ENCODE measurements around the gene GPC5. TPM values are rescaled to one million over a fixed set of nuclear protein-coding genes. Genes with fewer than 3 reads are reported as not detected.

The GPC5 gene
- polyA plus RNA-seq, 1 experiment = not detected

- Histone ChIP-seq H3K27me3 (ENCODE audit: control insufficient read depth, insufficient read depth, low read length) (no peaks in the 10 kb centered on the region), H3K36me3 (ENCODE audit: control insufficient read depth, insufficient read depth, low read length) (no peaks in the 10 kb centered on the region), H3K4me3 (ENCODE audit: low read depth, low read length) (no peak overlapping the region)
- TF ChIP-seq CTCF (IDR thresholded peaks at IDR 0.05; ENCODE audit: insufficient read depth, low read depth, low read length) = no peak
- DNase-seq (ENCODE audit: low read depth) = no peak
- ChIA-PET CTCF (no interaction called here), POLR2A (no interaction called here)
These were observed 915.0 kb downstream of the GPC5 start for GRCh38 chr13:92313382-92313781.

GRCh38 chr13:92315265-92315664 lies 916.8 kb downstream of the GPC5 start:
- Histone ChIP-seq H3K4me3 (ENCODE audit: low read depth, low read length) (no peak overlapping the region), H3K27me3 (ENCODE audit: control insufficient read depth, insufficient read depth, low read length) (no peaks in the 10 kb centered on the region), H3K36me3 (ENCODE audit: control insufficient read depth, insufficient read depth, low read length) (no peaks in the 10 kb centered on the region)
- ChIA-PET POLR2A (no interaction called here), CTCF (no interaction called here)
- no peak for TF ChIP-seq CTCF (IDR thresholded peaks at IDR 0.05; ENCODE audit: insufficient read depth, low read depth, low read length)
- DNase-seq (ENCODE audit: low read depth) = no peak

GRCh38 chr13:92316030-92316429 lies 917.6 kb downstream of the GPC5 start:
- no peak for DNase-seq (ENCODE audit: low read depth)
- no peaks in the 10 kb centered on the region for H3K36me3 ChIP-seq (ENCODE audit: control insufficient read depth, insufficient read depth, low read length)
- ChIA-PET CTCF (interaction anchor here (1.0 kb wide), 1 partner anchor 18 kb away, joined by 3 read pairs; no protein-coding TSS in a partner anchor), POLR2A (no interaction called here)
- no peaks in the 10 kb centered on the region for H3K27me3 ChIP-seq (ENCODE audit: control insufficient read depth, insufficient read depth, low read length)
- no peak for TF ChIP-seq CTCF (IDR thresholded peaks at IDR 0.05; ENCODE audit: insufficient read depth, low read depth, low read length)
- no peak overlapping the region for H3K4me3 ChIP-seq (ENCODE audit: low read depth, low read length)

- no peak for TF ChIP-seq CTCF (IDR thresholded peaks at IDR 0.05; ENCODE audit: insufficient read depth, low read depth, low read length)
- Histone ChIP-seq H3K4me3 (ENCODE audit: low read depth, low read length) (no peak overlapping the region), H3K36me3 (ENCODE audit: control insufficient read depth, insufficient read depth, low read length) (no peaks in the 10 kb centered on the region), H3K27me3 (ENCODE audit: control insufficient read depth, insufficient read depth, low read length) (no peaks in the 10 kb centered on the region)
- ChIA-PET CTCF (no interaction called here), POLR2A (no interaction called here)
- no peak for DNase-seq (ENCODE audit: low read depth)
These were observed 918.6 kb downstream of the GPC5 start for GRCh38 chr13:92317066-92317465.

- ChIA-PET CTCF (no interaction called here), POLR2A (no interaction called here)
- DNase-seq (ENCODE audit: low read depth) = no peak
- Histone ChIP-seq H3K36me3 (ENCODE audit: control insufficient read depth, insufficient read depth, low read length) (no peaks in the 10 kb centered on the region), H3K27me3 (ENCODE audit: control insufficient read depth, insufficient read depth, low read length) (no peaks in the 10 kb centered on the region), H3K4me3 (ENCODE audit: low read depth, low read length) (no peak overlapping the region)
- TF ChIP-seq CTCF (IDR thresholded peaks at IDR 0.05; ENCODE audit: insufficient read depth, low read depth, low read length) = no peak
These were observed 921.9 kb downstream of the GPC5 start for GRCh38 chr13:92320323-92320722.
